Suppressor macrophage (primary cell): ENCODE results near the gene HOOK2.
"Not testable (repeated sequence)": the region's sequence is repeated elsewhere in the genome, so short reads cannot be mapped to it uniquely, and the experiment has no call there.

Experiments
- DNase-seq, 4 experiments: peaks; one replicate each; pipeline ENCODE4 v3.0.0-alpha.2; 2020 to 2022
- total RNA-seq, 17 experiments: gene quantifications; one replicate each; lab custom pipeline; 2026; ENCODE audit warnings: mixed read lengths in 6 of 17, inconsistent platforms in 3 of 17; lab: John Stamatoyannopoulos, UW

Gene HOOK2, protein sequence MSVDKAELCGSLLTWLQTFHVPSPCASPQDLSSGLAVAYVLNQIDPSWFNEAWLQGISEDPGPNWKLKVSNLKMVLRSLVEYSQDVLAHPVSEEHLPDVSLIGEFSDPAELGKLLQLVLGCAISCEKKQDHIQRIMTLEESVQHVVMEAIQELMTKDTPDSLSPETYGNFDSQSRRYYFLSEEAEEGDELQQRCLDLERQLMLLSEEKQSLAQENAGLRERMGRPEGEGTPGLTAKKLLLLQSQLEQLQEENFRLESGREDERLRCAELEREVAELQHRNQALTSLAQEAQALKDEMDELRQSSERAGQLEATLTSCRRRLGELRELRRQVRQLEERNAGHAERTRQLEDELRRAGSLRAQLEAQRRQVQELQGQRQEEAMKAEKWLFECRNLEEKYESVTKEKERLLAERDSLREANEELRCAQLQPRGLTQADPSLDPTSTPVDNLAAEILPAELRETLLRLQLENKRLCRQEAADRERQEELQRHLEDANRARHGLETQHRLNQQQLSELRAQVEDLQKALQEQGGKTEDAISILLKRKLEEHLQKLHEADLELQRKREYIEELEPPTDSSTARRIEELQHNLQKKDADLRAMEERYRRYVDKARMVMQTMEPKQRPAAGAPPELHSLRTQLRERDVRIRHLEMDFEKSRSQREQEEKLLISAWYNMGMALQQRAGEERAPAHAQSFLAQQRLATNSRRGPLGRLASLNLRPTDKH
- 2.5 to 13.6 (median 5.3) reads per million in 17 experiments for total RNA-seq

DNA sequence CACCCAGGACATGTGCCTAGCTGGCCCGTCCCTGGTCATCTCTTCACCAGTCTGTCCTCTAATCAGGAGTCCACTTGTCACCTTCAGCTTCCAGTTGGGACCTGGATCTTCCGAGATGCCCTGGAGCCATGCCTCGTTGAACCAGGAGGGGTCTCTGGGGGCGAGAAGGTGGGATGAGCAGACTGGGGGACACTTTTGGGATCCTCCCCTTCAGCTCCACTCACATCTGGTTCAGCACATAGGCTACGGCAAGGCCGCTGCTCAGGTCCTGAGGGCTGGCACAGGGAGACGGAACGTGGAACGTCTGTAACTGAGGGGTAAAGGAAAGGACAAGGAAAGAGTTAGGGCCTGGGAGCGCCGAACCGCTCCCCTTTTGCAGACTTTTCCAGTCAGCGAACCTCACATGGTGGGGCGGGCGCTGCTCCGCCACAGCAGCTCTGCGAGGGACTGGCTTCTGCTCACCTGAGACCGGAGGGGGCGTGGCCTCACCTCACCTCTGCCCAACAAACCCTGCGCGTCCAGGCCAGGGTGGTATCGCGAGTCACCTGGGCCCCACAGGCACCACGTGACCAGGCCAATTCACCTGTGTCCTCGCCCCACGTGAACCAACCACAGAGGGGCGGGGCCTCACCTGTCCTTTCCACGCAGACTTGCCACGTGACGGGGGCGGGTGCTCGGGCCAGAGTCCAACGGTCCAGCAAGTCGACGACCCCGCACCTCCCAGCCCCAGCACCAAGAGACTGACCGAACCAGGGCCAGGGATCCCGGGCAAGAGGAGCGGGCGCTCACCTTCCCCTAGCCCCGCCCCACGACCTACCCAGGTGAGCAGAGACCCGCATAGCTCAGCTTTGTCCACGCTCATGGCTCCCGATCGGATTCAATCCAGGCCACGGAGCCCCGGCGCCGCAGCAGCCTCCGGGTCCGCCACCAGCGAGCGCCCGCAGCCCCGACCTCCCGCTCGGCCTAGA lies at the start of gene HOOK2:
Gene HOOK2, minus strand, starts transcription at position 965 of the 968 bp plus-strand sequence. Its CDS starts 103 bp downstream, at position 862.
- no peak for DNase-seq

DNA sequence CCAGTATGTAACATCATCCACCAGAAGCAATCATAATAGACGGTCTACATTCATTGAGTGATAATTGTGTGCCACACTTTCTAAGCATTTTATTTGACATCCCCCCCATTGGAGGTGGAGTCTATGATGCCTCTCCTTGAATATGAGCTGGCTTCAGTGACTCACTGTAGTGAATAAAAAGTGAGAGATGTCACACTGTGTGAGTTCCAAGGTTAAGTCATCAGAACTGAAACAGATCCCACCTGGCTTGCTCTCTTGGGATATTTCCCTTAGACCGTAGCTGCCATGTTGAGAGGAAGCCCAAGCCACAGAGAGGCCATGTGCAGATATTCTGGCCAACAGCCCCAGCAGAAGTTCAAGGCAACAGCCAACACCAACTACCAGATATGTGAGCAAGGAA lies 46.4 kb upstream of the HOOK2 start:
- no peak for DNase-seq

DNA sequence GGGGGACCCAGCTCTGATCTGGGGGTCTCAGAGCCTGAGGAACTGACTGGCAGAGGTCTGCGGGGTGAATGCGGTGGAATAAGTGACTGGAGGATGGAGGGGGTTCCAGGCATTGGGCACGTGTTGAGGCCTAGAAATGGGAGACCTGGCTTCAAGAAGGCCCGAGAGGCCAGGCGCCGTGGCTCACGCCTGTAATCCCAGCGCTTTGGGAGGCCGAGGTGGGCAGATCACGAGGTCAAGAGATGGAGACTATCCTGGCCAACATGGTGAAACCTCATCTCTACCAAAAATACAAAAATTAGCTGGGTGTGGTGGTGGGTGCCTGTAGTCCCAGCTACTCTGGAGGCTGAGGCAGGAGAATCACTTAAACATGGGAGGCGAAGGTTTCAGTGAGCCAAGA lies 42.5 kb upstream of the HOOK2 start:
- not testable (repeated sequence) for DNase-seq

DNA sequence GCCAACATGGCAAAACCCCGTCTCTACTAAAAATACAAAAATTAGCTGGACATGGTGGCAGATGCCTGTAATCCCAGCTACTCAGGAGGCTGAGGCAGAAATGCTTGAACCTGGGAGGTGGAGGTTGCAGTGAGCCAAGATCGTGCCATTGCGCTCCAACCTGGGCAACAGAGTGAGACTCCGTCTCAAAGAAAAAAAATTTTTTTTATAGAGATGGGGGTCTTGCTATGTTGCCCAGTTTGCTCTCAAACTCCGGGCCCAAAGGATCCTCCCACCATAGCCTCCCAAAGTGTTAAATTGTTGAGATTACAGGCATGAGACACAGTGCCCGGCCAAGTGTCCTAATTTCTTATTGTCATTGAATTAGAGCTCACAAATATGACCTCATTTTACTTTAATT lies 41.8 kb upstream of the HOOK2 start:
- not testable (repeated sequence) for DNase-seq

DNA sequence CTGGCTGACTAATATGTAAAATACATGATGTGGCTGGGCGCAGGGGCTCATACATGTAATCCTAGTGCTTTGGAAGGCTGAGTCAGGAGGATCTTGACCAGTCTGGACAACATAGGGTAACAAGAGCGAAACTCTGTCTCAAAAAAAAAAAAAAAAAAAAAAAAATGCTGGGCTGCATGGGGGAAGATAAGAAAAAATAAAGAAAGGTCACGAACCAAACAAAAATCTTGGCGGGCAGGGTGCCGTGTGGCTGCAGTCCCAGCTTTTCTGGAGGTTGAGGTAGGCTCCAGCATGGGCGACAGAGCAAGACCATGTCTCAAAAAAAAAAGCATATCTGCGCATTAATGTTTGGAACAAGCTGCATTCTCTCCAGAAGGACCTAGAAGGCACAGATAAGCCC lies 39.7 kb upstream of the HOOK2 start:
- no peak for DNase-seq

DNA sequence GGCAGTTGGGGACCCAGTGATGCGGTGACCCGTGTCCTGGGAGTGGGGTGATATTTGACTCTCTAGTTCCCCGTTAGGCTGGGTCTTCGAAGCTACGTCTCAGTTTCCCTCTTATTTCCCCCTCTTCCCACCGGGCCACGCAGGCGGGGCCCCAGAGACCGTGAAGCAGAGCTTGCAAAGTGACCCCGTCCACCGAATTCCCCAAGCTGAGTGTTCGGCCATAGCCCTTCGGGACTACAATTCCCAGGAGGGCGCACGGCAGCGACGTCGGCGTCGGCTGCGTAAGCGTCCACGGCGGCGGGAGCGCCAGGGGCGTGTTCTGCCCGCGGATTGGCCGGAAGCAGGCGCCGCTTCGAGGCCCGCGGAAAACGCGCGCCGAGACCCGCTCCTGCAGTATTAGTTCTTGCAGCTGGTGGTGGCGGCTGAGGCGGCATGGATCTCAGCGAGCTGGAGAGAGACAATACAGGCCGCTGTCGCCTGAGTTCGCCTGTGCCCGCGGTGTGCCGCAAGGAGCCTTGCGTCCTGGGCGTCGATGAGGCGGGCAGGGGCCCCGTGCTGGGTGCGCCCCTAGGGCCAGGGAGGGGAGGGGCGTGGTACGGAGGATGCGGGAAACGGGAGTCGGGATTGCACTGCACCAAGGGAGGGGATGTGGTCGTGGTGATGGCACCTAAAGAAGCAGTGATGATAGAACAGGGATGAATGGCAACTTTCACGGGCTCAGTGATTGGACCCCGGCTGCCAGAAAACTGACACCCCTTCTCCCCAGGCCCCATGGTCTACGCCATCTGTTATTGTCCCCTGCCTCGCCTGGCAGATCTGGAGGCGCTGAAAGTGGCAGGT lies 31.1 kb upstream of the HOOK2 start, which contains the start of gene RNASEH2A:
Gene RNASEH2A, plus strand, starts transcription at position 343 of the 840 bp plus-strand sequence. Its CDS starts 90 bp downstream, at position 433.
- DNase-seq, result peak; percentile 93 to 97 (median 96)

DNA sequence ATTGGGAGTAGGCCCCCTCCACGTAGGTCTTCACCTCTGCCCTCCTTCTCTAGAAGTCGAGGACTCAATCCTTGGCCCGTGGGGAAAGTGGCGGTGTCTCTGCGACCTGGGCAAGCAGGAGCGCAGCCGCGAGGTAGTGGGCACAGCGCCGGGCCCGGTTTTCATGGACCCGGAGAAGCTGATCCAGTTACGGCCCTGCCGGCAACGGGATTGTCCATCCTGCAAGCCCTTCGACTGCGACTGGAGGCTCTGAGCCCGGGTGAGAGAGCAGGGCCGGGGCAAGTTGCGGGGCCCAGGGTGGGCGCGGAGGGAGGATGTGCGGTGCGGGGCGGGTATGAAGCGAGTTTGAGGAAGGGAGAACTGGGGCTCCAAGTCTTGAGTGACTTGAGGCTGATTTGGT lies 28.7 kb upstream of the HOOK2 start:
- DNase-seq, result no peak

DNA sequence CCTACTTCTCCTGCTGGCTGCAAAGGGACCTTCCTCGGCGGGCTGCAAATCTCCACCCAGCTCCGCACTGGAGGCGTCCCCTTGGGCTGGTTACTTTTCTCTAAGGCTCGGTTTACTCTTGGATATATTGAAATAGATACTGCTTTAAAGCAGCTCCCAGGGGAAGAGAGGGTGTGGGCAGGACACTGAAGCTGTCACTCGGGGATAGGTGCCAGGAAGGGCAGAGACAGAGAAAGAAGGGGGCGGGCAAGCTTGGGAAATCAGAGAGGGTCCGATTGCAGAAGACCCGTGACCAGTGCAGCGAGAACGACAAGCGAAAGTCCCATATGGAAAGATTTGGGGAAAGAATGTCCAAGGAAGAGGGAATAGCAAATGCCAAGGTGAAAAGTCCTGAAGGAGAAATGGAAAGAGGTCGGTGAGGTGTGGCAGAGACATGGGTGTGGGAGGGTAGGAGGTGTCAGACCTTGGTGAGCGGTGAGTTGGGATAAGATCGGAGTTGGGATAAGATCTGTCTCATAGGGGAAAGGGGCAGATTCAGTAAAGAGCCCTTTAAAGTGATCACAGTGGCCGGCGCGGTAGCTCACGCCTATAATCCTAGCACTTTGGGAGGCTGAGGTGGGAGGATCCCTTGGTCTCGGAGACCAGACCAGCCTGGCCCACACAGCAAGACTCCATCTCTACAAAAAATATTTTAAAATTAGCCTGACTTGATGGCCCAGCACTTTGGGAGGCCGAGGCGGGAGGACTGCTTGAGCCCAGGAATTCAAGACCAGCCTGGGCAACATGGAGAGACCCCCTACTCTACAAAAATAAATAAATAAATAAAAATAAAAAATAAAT lies 27.1 kb upstream of the HOOK2 start:
- DNase-seq, result peak in 3 of 4 experiments; percentile 16 to 37 (median 33)

DNA sequence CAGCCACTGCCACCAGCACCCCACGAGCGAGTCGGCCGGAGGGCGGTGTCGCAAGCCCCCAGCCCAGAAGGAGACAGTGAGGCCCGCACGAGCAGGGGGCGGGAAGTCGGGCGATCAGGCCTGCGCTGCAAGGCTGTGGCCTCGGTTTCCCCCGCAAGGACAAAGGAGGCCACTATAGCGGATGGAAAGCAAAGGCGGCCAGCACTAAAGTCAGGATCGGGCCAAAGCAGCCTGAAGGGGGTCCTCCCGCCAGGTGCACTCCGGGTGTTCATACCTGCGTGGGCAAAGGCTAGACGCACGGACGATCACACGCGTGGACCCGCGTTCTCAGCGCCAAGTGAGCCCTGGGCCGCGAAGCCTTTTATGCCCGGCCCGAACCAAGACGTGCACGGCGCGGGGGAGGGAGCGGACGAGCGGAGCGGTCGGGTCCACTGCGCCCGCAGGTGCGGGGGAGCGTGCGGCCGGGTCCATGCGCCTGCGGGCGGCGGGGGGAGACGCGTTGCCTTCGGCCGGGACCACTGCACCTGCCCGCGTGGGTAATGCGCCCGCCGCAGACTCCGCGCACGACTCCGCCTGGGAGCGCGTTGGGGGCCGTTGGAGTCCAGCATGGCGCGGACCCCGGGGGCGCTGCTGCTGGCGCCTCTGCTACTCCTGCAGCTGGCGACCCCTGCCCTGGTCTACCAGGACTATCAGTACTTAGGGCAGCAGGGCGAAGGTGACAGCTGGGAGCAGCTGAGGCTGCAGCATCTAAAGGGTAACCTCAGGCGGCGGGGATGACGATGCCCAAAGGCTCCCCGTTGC lies 26.3 kb upstream of the HOOK2 start, which contains the start of the genes PRDX2 and THSD8:
Gene PRDX2, minus strand, starts transcription at position 335 of the 801 bp plus-strand sequence. CDS start 539 bp downstream, outside the sequence.
Gene THSD8, plus strand, starts transcription at position 604 of the 801 bp plus-strand sequence. Its CDS starts 3 bp downstream, at position 607.
- DNase-seq, result peak; percentile 50 to 76 (median 62)

DNA sequence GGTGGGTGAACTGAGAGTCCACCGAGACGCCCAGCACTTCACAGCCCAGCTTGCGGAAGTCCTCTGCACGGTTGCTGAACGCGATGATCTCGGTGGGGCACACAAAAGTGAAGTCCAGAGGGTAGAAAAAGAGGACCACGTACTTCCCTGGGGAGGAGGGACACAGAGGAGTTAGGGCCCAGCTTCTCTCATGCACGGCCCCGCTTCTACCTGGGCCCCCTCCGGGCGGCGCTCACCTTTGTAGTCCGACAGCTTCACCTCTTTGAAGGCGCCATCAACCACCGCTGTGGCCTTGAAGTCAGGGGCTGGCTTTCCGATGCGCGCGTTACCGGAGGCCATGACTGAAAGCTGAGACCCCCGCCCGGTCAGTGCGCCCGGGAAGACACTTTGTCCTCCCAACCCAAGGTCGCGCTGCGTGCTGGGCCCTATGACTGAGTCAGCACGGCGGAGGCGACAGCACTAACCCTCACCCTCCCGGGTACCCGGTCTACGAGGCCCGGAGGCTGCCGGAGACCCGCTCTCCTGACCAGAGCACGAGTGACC lies 25.6 kb upstream of the HOOK2 start:
- peak in 2 of 4 experiments; percentile 11 to 21 for DNase-seq

DNA sequence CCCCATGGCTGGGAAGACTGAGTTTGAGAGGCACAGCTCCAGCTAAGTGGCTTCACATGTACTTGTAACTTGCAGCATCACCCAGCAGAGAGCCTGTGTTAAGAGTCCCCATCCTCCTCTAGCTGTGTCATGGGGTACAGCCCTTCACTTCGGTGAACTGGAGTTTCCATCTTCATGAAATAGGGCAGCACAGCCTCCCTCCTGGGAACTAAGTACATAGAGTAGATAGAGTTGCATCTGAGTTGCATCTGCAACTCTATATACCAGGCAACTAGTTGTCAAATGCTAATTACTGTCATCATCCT lies 25.1 kb upstream of the HOOK2 start:
- DNase-seq, result no peak

DNA sequence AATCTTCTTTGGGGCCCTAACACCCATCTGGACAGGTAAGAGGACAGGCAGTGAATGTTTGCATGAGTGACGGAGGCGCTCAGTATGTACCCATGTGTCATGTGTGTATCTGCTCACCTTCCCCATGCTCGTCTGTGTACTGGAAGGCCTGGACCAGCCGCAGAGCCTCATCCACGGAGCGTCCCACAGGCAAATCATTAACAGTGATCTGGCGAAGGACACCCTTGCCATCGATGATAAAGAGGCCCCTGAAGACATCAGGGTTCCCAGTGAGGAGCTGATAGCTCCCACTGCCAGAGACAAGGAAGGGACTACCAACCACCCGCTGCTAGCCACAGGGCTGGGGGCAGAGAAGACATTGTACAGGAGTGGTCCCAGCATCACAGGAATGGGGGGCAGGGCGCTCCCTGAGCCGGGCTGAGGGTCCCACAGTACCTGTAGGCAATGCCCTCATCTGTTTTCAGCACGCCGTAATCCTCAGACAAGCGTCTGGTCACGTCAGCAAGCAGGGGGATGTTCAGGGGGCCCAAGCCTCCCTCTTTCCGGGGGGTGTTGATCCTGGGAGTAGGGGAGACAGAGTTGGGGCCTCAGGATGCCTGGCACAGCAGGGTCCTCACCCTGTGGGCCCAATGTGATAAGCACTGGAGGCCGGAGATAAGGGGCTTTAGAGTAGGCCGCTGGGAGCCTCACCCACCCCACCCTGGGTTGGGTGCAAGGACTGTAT lies 24.6 kb upstream of the HOOK2 start:
- no peak for DNase-seq

DNA sequence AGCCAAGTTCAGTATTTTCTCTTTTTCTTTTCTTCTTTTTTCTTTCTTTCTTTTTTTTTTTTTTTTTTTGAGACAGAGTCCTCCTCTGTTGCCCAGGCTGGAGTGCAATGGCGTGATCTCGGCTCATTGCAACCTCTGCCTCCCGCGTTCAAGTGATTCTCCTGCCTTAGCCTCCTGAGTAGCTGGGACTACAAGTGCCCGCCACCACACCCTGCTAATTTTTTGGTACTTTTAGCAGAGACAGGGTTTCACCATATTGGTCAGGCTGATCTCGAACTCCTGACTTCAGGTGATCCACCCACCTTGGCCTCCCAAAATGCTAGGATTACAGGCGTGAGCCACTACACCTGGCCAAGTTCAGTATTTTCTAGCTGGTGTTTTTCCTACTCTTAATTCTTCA lies 22.3 kb upstream of the HOOK2 start:
- not testable (repeated sequence) for DNase-seq

DNA sequence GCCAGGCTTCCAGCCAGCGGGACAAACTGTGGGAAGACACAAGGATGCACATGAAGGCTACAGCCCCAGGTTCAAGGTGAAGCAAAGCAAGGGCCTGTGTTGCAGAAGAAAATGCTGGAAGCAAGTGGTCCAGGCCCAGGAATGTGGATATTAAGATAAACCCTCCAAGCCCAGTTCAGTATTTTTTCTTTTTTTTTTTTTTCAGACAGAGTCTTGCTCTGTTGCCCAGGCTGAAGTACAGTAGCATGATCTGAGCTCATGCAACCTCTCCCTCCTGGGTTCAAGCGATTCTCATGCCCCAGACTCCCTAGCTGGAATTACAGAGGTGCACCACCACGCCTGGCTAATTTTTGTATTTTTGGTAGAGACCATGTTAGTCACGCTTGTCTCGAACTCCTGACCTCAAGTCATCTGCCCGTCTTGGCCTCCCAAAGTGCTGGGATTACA lies 21.8 kb upstream of the HOOK2 start:
- no peak for DNase-seq

DNA sequence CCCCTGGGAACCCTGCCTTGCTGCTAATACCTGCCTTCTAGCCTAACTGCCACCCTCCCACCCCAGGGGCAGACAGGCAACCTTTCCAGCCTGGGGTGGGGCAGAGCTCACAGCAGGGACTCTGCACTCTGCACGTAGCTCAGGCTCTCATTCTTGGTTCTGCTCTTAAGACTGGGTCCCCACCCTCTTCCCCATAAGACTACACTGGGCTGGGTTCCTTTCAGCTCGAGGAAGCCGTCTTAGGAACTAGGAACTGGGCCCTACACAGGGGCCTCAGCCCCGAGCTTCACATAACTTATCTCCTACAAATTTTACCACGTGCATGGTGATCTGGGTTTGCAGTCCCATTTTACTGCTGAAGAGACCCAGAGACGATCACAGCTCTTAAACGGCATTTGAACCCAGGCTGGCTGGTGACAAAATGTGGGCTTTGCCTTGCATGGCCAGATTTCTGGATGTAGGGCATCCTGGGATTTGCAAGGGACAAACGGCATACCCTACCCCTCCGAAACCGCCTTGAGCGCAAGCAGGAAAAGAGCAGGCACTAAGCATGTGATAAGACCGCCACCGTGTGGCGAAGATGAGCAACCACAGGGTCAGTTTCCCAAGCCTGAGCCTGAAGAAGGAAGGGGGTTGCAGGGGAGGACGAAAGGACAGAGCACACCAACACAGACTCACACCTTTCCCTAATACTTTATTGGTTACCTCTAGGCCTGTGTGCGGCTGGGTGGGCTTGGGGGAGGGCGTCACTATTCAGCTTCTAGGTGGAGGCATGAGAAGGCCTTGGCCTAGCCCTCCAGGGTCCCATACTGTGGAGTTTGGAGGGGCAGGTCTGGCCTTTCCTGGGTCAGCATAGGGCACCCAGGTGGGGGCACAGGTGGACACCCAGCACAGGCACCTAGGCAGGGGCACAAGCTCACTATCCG lies 21.1 kb upstream of the HOOK2 start:
- peak; percentile 89 to 90 (median 89) for DNase-seq

DNA sequence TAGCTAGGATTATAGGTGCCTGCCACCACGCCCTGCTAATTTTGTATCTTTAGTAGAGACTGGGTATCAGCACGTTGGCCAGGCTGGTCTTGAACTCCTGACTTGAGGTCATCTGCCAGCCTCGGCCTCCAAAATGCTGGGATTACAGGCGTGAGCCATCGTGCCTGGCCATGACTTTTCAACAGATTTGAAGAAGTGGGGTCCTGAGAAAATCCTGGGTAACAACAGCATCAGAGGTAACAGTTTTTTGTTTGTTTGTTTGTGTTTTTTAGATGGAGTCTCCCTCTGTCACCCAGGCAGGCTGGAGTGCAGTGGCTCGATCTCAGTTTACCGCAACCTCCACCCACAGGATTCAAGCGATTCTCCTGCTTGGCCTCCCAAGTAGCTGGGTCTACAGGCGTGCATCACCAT lies 19.6 kb upstream of the HOOK2 start:
- peak; percentile 30 to 57 (median 47) for DNase-seq
